Central memory CD8-positive, alpha-beta T cell (primary cell): Measurements from ENCODE around the gene IPPK.

ENCODE experiments used
- ATAC-seq: fragments of 150-1000 bp; cut with Tn5 transposase; replicated peaks from 2 replicates; pipeline ENCODE4 v1.10.0; 2022; ENCODE audit warnings: mild to moderate bottlenecking, moderate FRiP score, moderate number of reproducible peaks; ENCODE audit not compliant: poor library complexity, severe bottlenecking; ENCODE audit errors: extremely low read depth
- DNase-seq, 2 donors: peaks; one replicate each; pipeline ENCODE4 v3.0.0; 2021; ENCODE audit warnings: low spot score in 2 of 2
- H3K27ac Mint-ChIP-seq: one replicate; pipeline ENCODE4 v1.8.0; 2022; ENCODE audit warnings: low read depth, mild to moderate bottlenecking, moderate library complexity, mixed read lengths
- H3K27me3 Mint-ChIP-seq: one replicate; pipeline ENCODE4 v1.8.0; 2022; ENCODE audit warnings: mixed read lengths
- H3K36me3 Mint-ChIP-seq: one replicate; pipeline ENCODE4 v1.8.0; 2022; ENCODE audit warnings: mild to moderate bottlenecking, moderate library complexity, mixed read lengths; ENCODE audit not compliant: insufficient read depth
- H3K4me1 Mint-ChIP-seq: one replicate; pipeline ENCODE4 v1.8.0; 2022; ENCODE audit warnings: mixed read lengths
- H3K4me3 Mint-ChIP-seq: one replicate; pipeline ENCODE4 v1.8.0; 2022; ENCODE audit warnings: mild to moderate bottlenecking, moderate library complexity, mixed read lengths
- H3K9me3 Mint-ChIP-seq: one replicate; pipeline ENCODE4 v1.8.0; 2022; ENCODE audit warnings: mixed read lengths

IPPK gene

GRCh38 chr9:92661743-92662142 is 8.2 kb downstream of the IPPK start:
- Mint-ChIP-seq H3K27me3 (no peaks in the 10 kb centered on the region), H3K9me3 (no peaks in the 10 kb centered on the region), H3K4me3 (no peak overlapping the region), H3K4me1 (peaks cover 37% of the 10 kb centered on the region), H3K36me3 (peaks cover 11% of the 10 kb centered on the region), H3K27ac (peak overlapping the region; percentile 29)
- DNase-seq: no peak
- no peak for ATAC-seq

GRCh38 chr9:92661127-92661526 is 8.8 kb downstream of the IPPK start:
- Mint-ChIP-seq H3K4me1 (peaks cover 36% of the 10 kb centered on the region), H3K27me3 (no peaks in the 10 kb centered on the region), H3K36me3 (peaks cover 10% of the 10 kb centered on the region), H3K9me3 (no peaks in the 10 kb centered on the region), H3K4me3 (no peak overlapping the region), H3K27ac (no peak overlapping the region)
- DNase-seq (no peak), ATAC-seq (no peak)

- H3K4me1 Mint-ChIP-seq: peaks cover 29% of the 10 kb centered on the region
- DNase-seq (no peak), ATAC-seq (no peak)
- no peak overlapping the region for H3K4me3 Mint-ChIP-seq
- no peaks in the 10 kb centered on the region for H3K9me3 Mint-ChIP-seq
- peaks cover 10% of the 10 kb centered on the region for H3K36me3 Mint-ChIP-seq
- H3K27ac Mint-ChIP-seq: no peak overlapping the region
- no peaks in the 10 kb centered on the region for H3K27me3 Mint-ChIP-seq
Observed at GRCh38 chr9:92660266-92660665, 9.7 kb downstream of the IPPK start.

GRCh38 chr9:92659601-92660000 is 10.3 kb downstream of the IPPK start:
- no peaks in the 10 kb centered on the region for H3K9me3 Mint-ChIP-seq

GRCh38 chr9:92658611-92659010 is 11.3 kb downstream of the IPPK start:
- Mint-ChIP-seq H3K36me3 (peaks cover 8% of the 10 kb centered on the region), H3K4me3 (no peak overlapping the region), H3K27ac (no peak overlapping the region), H3K4me1 (peaks cover 13% of the 10 kb centered on the region), H3K27me3 (no peaks in the 10 kb centered on the region), H3K9me3 (no peaks in the 10 kb centered on the region)
- ATAC-seq (no peak), DNase-seq (no peak)

More at GRCh38 chr9:92659601-92660000, 10.3 kb downstream of the IPPK start:
- DNase-seq (no peak), ATAC-seq (no peak)
- Mint-ChIP-seq H3K27me3 (no peaks in the 10 kb centered on the region), H3K36me3 (peaks cover 9% of the 10 kb centered on the region), H3K4me3 (no peak overlapping the region), H3K4me1 (peaks cover 22% of the 10 kb centered on the region), H3K27ac (no peak overlapping the region)

- DNase-seq: no peak
- peak overlapping the region; percentile 65 for H3K27ac Mint-ChIP-seq
- no peaks in the 10 kb centered on the region for H3K9me3 Mint-ChIP-seq
- no peak overlapping the region for H3K4me3 Mint-ChIP-seq
- peaks cover 8% of the 10 kb centered on the region for H3K36me3 Mint-ChIP-seq
- no peak for ATAC-seq
- H3K4me1 Mint-ChIP-seq: peaks cover 9% of the 10 kb centered on the region
- H3K27me3 Mint-ChIP-seq: no peaks in the 10 kb centered on the region
Observed at GRCh38 chr9:92658176-92658575, 11.8 kb downstream of the IPPK start.

GRCh38 chr9:92657296-92658094 is 12.4 kb downstream of the IPPK start:
- no peaks in the 10 kb centered on the region for H3K27me3 Mint-ChIP-seq
- no peak overlapping the region for H3K4me3 Mint-ChIP-seq
- peaks cover 12% of the 10 kb centered on the region for H3K36me3 Mint-ChIP-seq
- no peaks in the 10 kb centered on the region for H3K9me3 Mint-ChIP-seq
- ATAC-seq (no peak), DNase-seq (no peak)
- peak overlapping the region; percentile 65 for H3K27ac Mint-ChIP-seq
- peaks cover 6% of the 10 kb centered on the region for H3K4me1 Mint-ChIP-seq

GRCh38 chr9:92656537-92656925 is 13.4 kb downstream of the IPPK start:
- Mint-ChIP-seq H3K27me3 (no peaks in the 10 kb centered on the region), H3K36me3 (peaks cover 16% of the 10 kb centered on the region), H3K4me1 (peaks cover 6% of the 10 kb centered on the region), H3K27ac (no peak overlapping the region), H3K9me3 (no peaks in the 10 kb centered on the region), H3K4me3 (no peak overlapping the region)
- DNase-seq (no peak), ATAC-seq (no peak)

GRCh38 chr9:92655896-92656536 is 13.9 kb downstream of the IPPK start:
- no peaks in the 10 kb centered on the region for H3K27me3 Mint-ChIP-seq
- H3K9me3 Mint-ChIP-seq: no peaks in the 10 kb centered on the region
- DNase-seq (no peak), ATAC-seq (no peak)
- H3K27ac Mint-ChIP-seq: no peak overlapping the region
- peaks cover 16% of the 10 kb centered on the region for H3K36me3 Mint-ChIP-seq
- H3K4me1 Mint-ChIP-seq: peaks cover 6% of the 10 kb centered on the region
- no peak overlapping the region for H3K4me3 Mint-ChIP-seq

- DNase-seq: no peak
- Mint-ChIP-seq H3K36me3 (peaks cover 18% of the 10 kb centered on the region), H3K27ac (no peak overlapping the region), H3K27me3 (no peaks in the 10 kb centered on the region), H3K4me1 (peaks cover 6% of the 10 kb centered on the region), H3K4me3 (no peak overlapping the region), H3K9me3 (no peaks in the 10 kb centered on the region)
- ATAC-seq: no peak
Observed at GRCh38 chr9:92655366-92655765, 14.6 kb downstream of the IPPK start.

GRCh38 chr9:92654481-92655301 is 15.2 kb downstream of the IPPK start:
- no peak for DNase-seq
- Mint-ChIP-seq H3K4me3 (no peak overlapping the region), H3K4me1 (peaks cover under 1% of the 10 kb centered on the region), H3K9me3 (no peaks in the 10 kb centered on the region), H3K27ac (no peak overlapping the region), H3K27me3 (no peaks in the 10 kb centered on the region), H3K36me3 (peaks cover 20% of the 10 kb centered on the region)
- ATAC-seq: no peak

GRCh38 chr9:92652461-92652860 is 17.5 kb downstream of the IPPK start:
- DNase-seq (no peak), ATAC-seq (no peak)
- H3K9me3 Mint-ChIP-seq: no peaks in the 10 kb centered on the region
- H3K27ac Mint-ChIP-seq: no peak overlapping the region
- H3K27me3 Mint-ChIP-seq: no peaks in the 10 kb centered on the region
- no peaks in the 10 kb centered on the region for H3K4me1 Mint-ChIP-seq
- peaks cover 33% of the 10 kb centered on the region for H3K36me3 Mint-ChIP-seq
- H3K4me3 Mint-ChIP-seq: no peak overlapping the region
